Stimulated activated CD4-positive, alpha-beta T cell treated with anti-CD3 and anti-CD28 coated beads, Interleukin-1b, Interleukin-23, amount 100 ng/mL, for 1 hour (primary cell): Measurements from ENCODE around the gene DMAC2.
"Not testable (repeated sequence)": the region's sequence is repeated elsewhere in the genome, so short reads cannot be mapped to it uniquely, and the experiment has no call there.

Source experiments
- DNase-seq, 2 donors: peaks; one replicate each; pipeline ENCODE4 v3.0.0-alpha.2; 2020; ENCODE audit warnings: low read depth in 2 of 2

The DMAC2 gene

DNA sequence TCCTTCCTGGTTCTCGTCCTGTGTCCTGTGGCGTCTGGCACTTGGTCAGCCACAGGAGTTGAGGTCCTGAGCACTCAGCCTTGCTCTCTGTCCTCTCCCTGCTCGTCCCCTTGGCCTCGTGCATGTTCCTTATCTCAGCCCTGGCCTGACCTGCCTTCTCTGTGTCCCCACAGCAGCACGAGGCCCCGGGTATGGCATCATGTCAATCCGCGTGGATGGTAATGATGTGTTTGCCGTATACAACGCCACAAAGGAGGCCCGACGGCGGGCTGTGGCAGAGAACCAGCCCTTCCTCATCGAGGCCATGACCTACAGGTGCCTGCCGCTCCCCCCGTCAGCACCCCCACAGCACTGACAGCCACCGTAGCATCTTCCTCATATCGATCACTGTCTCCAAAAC, 17.3 kb downstream of the DMAC2 start:
- DNase-seq = no peak

- no peak for DNase-seq
These were observed 17.7 kb downstream of the DMAC2 start for GRCh38 chr19:41421973-41422372.

DNA sequence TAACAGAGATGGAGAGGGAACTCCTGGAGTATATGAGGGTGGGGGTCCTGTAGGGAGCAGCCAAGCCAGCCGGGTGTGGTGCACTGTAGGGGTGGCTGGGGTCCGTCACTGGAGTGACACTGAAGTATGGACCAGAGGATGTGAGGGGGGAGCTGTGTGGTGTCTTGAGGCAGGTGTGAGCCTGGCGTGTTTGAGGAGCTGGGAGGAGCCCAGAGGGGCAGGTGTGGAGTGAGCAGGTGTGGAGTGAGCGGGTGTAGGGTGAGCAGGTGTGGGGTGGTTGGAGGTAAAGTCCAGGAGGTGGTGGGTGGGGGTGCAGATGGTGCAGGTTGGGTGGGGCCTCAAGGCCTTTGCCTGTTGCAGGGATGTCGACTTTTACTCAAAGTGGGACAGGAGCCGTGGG, 18.4 kb downstream of the DMAC2 start:
- no peak for DNase-seq

DNA sequence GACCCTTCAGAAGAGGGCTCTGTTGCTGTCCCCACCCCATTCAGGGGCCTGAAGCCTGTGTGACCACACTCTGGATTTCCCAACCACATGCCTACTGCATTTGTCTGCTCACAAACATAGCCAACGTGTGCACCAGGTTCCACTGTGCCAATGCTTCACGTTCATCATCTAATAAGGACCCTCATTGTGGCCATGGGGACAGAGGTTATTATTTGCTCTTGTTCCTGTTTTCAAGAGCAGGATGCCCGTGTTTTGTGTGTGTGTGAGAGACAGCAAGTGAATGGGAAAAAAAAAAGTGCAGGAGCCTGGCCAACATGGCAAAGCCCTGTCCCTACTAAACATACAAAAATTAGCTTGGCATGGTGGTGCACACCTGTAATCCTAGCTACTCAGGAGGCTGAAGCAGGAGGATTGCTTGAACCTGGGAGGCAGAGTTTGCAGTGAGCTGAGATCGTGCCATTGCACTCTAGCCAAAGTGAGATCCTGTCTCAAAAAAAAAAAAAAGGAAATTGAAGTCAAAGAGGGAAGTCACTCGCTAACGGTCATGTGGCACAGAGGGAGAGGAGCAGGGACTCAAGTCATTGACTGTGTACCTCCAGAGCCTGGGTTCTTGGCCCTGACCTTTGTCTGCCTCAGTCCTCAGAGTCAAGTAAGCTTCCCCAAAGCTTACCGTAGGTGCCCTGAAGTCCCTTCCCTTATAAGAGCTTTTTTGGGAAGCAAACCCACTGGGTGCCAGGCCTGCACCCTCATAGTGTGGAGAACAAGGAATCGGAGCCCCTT, 19.4 kb downstream of the DMAC2 start:
- DNase-seq = no peak

DNA sequence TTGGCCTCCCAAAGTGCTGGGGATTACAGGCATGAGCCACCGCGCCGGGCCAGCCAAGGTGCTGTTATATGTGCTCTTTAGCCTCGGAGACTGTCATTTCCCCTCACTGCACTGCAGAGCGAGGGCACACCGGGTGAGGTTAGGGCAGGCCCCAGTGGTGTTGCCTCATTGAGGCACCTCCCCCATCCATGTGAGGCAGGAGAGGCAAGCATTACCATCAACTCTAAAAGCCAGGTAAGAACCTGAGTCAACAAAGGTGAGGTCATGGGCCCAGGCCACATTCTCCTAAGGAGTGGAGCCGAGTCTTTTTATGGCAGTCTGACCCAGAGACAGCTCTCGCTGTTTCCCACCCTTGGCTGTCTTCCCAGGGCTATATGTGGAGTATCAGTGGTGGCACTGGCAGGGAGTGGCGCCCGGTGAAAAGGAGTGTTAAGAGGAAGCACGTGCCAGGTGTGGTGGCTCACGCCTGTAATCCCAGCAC, 23.5 kb downstream of the DMAC2 start:
- DNase-seq = no peak

GRCh38 chr19:41415154-41415571, 24.5 kb downstream of the DMAC2 start:
- no peak for DNase-seq

DNA sequence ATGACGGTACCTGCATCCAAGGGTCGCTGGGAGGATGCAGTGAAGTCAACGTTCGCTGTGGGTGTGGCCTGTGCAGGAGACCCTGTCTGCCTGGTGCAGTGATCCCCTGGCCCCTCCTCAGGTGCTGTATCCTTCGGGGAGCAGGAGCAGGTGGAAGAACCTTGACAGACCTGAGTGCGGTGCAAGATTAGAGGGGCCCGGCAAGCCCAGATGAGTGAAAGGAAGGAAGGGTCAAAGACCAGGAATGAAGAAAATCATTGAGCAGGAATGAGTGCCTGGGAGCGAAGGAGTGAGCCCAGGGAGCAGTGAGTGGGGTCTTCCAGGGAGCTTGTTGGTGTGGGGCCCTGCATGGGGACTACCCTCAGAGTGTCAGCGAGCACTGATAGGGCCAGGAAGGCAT, 25.3 kb downstream of the DMAC2 start:
- no peak for DNase-seq

- no peak for DNase-seq
These were observed 25.8 kb downstream of the DMAC2 start for GRCh38 chr19:41413947-41414346.

DNA sequence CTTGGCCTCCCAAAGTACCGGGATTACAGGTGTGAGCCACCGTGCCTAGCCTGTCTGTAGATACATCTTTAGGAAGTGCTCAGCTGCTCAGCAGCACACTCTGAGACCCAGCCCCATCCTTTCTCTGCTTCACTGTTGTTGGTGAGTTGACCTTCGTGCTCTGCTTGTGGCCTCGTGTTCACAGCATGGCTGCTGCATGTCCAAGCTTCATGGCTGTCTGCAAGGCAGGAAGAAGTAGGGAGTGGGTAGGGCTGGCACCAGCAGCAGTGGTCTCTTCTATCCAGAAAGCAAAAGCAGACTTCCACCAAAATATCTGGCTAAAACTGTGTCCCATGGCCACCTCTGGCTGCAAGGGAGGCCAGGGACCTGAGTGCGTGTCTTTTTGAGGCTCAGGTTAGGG, 26.8 kb downstream of the DMAC2 start:
- DNase-seq = no peak

GRCh38 chr19:41411968-41412265, 27.8 kb downstream of the DMAC2 start:
- DNase-seq = no peak

- DNase-seq = no peak
These were observed 28.4 kb downstream of the DMAC2 start for GRCh38 chr19:41411100-41411967.

GRCh38 chr19:41410336-41411054, 29.2 kb downstream of the DMAC2 start:
- DNase-seq = no peak

GRCh38 chr19:41409288-41409687, 30.4 kb downstream of the DMAC2 start:
- no peak for DNase-seq

DNA sequence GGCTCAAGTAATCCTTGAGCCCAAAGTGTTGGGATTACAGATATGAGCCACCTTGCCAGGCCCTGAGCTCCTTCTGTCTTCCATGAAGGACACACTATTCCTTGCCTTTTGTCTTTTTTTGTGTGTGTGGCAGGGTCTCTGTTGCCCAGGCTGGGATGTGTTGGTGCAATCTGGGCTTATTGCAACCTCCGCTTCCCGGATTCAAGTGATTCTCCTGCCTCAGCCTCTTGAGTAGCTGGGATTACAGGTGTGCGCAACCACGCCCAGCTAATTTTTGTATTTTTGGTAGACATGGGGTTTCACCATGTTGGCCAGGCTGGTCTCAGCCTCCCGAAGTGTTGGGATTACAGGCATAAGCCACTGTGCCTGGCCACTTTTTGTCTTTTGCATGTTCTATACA, 30.9 kb downstream of the DMAC2 start:
- DNase-seq = not testable (repeated sequence)

GRCh38 chr19:41408256-41408655, 31.5 kb downstream of the DMAC2 start:
- no peak for DNase-seq

GRCh38 chr19:41407271-41407670, 32.4 kb downstream of the DMAC2 start:
- DNase-seq = no peak

GRCh38 chr19:41405776-41406175, 33.9 kb downstream of the DMAC2 start:
- DNase-seq = no peak

DNA sequence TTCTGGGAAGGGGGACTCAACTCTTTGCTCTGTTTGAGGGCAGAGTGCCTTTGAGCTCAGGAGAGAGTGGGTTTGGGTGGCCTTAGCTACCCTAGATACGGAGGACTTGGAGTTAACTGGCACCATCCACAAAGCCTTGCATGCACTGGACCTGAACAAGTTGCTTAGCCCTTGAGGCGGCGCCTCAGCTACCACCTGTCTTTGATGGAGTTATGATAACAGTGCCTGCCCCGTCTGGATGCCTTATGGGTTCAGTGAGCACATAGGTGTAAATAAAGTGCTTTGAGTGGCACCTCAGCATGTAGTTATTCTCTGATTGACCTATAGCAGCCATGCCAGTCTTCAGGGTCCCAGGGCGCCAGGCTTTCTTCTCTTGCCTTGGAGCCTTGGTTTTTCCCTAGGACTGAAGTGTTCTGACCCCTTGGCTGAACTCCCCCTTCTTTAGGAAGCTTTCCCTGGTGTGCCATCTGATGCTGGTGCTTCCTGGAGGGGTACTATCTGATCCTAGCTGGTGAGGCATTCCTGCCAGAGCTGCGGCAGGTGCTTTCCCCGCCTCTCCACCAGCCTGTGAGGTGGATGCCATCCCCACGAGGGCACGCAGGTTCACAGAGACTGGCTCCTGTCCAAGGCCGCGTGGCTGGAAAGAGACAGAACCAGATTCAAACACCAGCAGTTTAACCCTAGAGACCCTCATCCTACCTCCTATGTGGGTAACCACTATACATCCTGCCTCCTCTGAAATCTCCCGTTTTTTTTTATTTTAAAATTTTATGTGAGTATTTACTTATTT, 36.3 kb downstream of the DMAC2 start:
- no peak for DNase-seq

- DNase-seq = no peak
These were observed 37.7 kb downstream of the DMAC2 start for GRCh38 chr19:41402010-41402409.

DNA sequence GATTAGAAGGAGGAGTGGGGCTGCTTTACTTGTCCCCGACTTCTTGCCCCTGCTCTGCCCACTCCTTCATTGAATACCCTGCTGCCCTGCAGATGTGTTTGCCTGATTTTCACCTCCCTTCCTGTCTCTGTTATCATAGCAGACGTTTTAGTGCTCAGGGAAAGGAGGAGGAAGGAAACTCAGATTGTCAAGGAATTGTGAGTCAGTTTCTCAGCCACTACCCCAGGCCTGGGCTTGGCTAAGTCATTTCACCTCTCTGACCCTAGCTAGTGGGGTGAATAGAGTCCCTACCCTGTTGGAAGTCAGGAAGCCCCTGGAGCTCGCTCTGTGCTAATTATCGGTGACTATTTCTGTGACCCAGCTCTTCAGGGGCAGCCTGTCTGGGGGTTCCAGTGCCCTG, 38.2 kb downstream of the DMAC2 start:
- no peak for DNase-seq

- DNase-seq = no peak
These were observed 40.2 kb downstream of the DMAC2 start for GRCh38 chr19:41399525-41399924.

GRCh38 chr19:41399091-41399490, 40.6 kb downstream of the DMAC2 start:
- no peak for DNase-seq
